Panc1 (cell line): ENCODE results near the gene BNC1. TPM values are rescaled to one million over a fixed set of nuclear protein-coding genes. Genes with fewer than 3 reads are reported as not detected.

Source experiments
- ATAC-seq: fragments of 200-7000 bp; cut with Tn5 transposase; 2 replicates; pipeline ENCODE4 v1.9.1; 2020; ENCODE audit warnings: mild to moderate bottlenecking, moderate library complexity
- BruUV-seq: library from RNA; stranded (reverse); fragments of 400-500 nt; replicated peaks from 2 replicates; lab custom pipeline; 2021; lab: Mats Ljungman, UMichigan
- CTCF ChIA-PET: fragments of 300-600 bp; sonication (Branson Sonifier 250); formaldehyde crosslinking; loops from one replicate; lab custom pipeline; 2022; ENCODE audit warnings: antibody characterized with exemption; lab: Charles Lee
- POLR2A ChIA-PET: fragments of 300-600 bp; sonication (Branson Sonifier 250); formaldehyde crosslinking; loops from one replicate; lab custom pipeline; 2022; ENCODE audit warnings: antibody characterized with exemption; lab: Charles Lee
- DNase-seq: peaks from one replicate; pipeline ENCODE4 v3.0.0-alpha.2; 2010; ENCODE audit warnings: low read depth, low spot score
- H3K27ac ChIP-seq: 2 replicates; pipeline ENCODE4 v1.5.1; 2011; ENCODE audit warnings: mild to moderate bottlenecking, low read length, inconsistent platforms
- H3K27me3 ChIP-seq: fragments of 200-500 bp; sonication (Bioruptor generic); 2 replicates; pipeline ENCODE4 v1.6.0; 2014; ENCODE audit warnings: low read length, inconsistent platforms; ENCODE audit not compliant: control insufficient read depth, insufficient read depth
- H3K36me3 ChIP-seq: fragments of 200-500 bp; sonication (Bioruptor generic); 2 replicates; pipeline ENCODE4 v1.5.1; 2014; ENCODE audit warnings: inconsistent platforms, mild to moderate bottlenecking, low read length, moderate library complexity; ENCODE audit not compliant: control insufficient read depth, insufficient read depth
- H3K4me1 ChIP-seq: 2 replicates; pipeline ENCODE4 v1.5.1; 2011; ENCODE audit warnings: inconsistent platforms, mild to moderate bottlenecking, low read length, moderate library complexity; ENCODE audit not compliant: control insufficient read depth, insufficient read depth
- H3K4me3 ChIP-seq, 2 experiments: 2 replicates each; pipeline ENCODE4 v1.5.1; 2011 to 2012; ENCODE audit warnings: low read depth in 2 of 2, low read length in 2 of 2, mild to moderate bottlenecking in 2 of 2, inconsistent platforms in 1 of 2, moderate library complexity in 1 of 2
- H3K9me3 ChIP-seq: fragments of 200-500 bp; sonication (Bioruptor generic); 2 replicates; pipeline ENCODE4 v1.5.1; 2014; ENCODE audit warnings: low read depth, mild to moderate bottlenecking, inconsistent platforms, low read length, moderate library complexity; ENCODE audit not compliant: control insufficient read depth, insufficient read depth
- CTCF ChIP-seq: fragments of 450-650 bp; IDR thresholded peaks from 2 replicates; pipeline ENCODE4 v1.5.1; 2017; ENCODE audit warnings: mild to moderate bottlenecking
- POLR2AphosphoS5 ChIP-seq: IDR thresholded peaks from 2 replicates; pipeline ENCODE4 v1.6.1; 2012; ENCODE audit warnings: mild to moderate bottlenecking, low read depth, low read length, moderate library complexity
- REST ChIP-seq, 2 experiments: IDR thresholded peaks; 2 replicates each; pipeline ENCODE4 v1.6.1; 2011 to 2012; ENCODE audit warnings: low read depth in 2 of 2, control low read depth in 1 of 2, low read length in 1 of 2, mild to moderate bottlenecking in 1 of 2, moderate library complexity in 1 of 2; ENCODE audit not compliant: insufficient read depth in 1 of 2
- SIN3A ChIP-seq: IDR thresholded peaks from 2 replicates; pipeline ENCODE4 v1.6.1; 2012; ENCODE audit warnings: low read depth, mild to moderate bottlenecking, low read length, moderate library complexity, borderline replicate concordance; ENCODE audit not compliant: insufficient read depth
- TCF7L2 ChIP-seq: IDR thresholded peaks from 2 replicates; pipeline ENCODE4 v1.6.1; 2011; ENCODE audit warnings: mild to moderate bottlenecking, low read depth, low read length, inconsistent platforms
- in situ Hi-C: cut with HindIII; loops from 2 replicates; pipeline ENCODE4 v1.10.0; 2016; ENCODE audit warnings: low sequenced_read_pairs, low pct_unique_long_range_greater_than_20kb
- intact Hi-C: fragments of 100-400 bp; cut with micrococcal nuclease; formaldehyde crosslinking; loops from one replicate; pipeline ENCODE4 v1.10.0; 2022; ENCODE audit not compliant: unreplicated experiment
- total RNA-seq: library from RNA; stranded (reverse); gene quantifications from one replicate; pipeline ENCODE4 v1.2.1, GENCODE V29; 2021; ENCODE audit not compliant: unreplicated experiment

BNC1 gene
- total RNA-seq, 1 experiment from 2014 or later: not detected

- Histone ChIP-seq H3K27ac (no peak overlapping the region), H3K36me3 (no peaks in the 10 kb centered on the region), H3K4me1 (no peaks in the 10 kb centered on the region), H3K4me3 (no peak overlapping the region), H3K27me3 (peaks cover 4% of the 10 kb centered on the region; the same call in 1 of the 2 replicates), H3K9me3 (no peaks in the 10 kb centered on the region)
- CTCF ChIA-PET: interaction anchor here (0.6 to 1.3 kb wide), 3 partner anchors 12 to 321 kb away, joined by 3 to 8 read pairs (median 4); no protein-coding TSS in a partner anchor
- BruUV-seq: no TSS peak
- in situ Hi-C loops (no loop called here), intact Hi-C loops (loop anchor here (2.0 kb wide), 1 partner anchor 132 kb away; no protein-coding TSS in a partner anchor)
- POLR2A ChIA-PET: no interaction called here
- DNase-seq: no peak
- ATAC-seq: no peak
- TF ChIP-seq REST (IDR thresholded peaks at IDR 0.05; ENCODE audit: insufficient read depth in 1 of 2, low read depth in 2 of 2, low read length in 1 of 2): no peak
- no peak for TF ChIP-seq CTCF
- TF ChIP-seq SIN3A: no peak
- no peak for TF ChIP-seq TCF7L2
- TF ChIP-seq POLR2AphosphoS5: no peak
These were observed 35.5 kb downstream of the BNC1 start for GRCh38 chr15:83249030-83249343.

- Histone ChIP-seq H3K4me3 (no peak overlapping the region), H3K27ac (no peak overlapping the region), H3K9me3 (no peaks in the 10 kb centered on the region), H3K4me1 (no peaks in the 10 kb centered on the region), H3K27me3 (peaks cover 4% of the 10 kb centered on the region; the same call in 1 of the 2 replicates), H3K36me3 (no peaks in the 10 kb centered on the region)
- DNase-seq (peak; percentile 42), ATAC-seq (peak; percentile 87)
- ChIA-PET CTCF (interaction anchor here (0.6 to 1.3 kb wide), 7 partner anchors 132 to 387 kb away, joined by 3 to 8 read pairs (median 3); no protein-coding TSS in a partner anchor), POLR2A (no interaction called here)
- BruUV-seq: no TSS peak
- peak; percentile 85 for TF ChIP-seq CTCF
- no peak for TF ChIP-seq SIN3A
- in situ Hi-C loops (no loop called here), intact Hi-C loops (loop anchor here (1.0 to 2.0 kb wide), 3 partner anchors 132 to 311 kb away; no protein-coding TSS in a partner anchor)
These were observed 36.1 kb downstream of the BNC1 start for GRCh38 chr15:83248151-83249029.
